Esophagus squamous epithelium (tissue), 4 donors: Measurements from ENCODE around the gene ZER1.

Experiments
- POLR2A ChIP-seq, 4 donors: fragments of 450-650 bp; IDR thresholded peaks; one replicate each; pipeline ENCODE4 v1.6.1; 2017; ENCODE audit warnings: antibody characterized with exemption in 4 of 4, mild to moderate bottlenecking in 4 of 4, moderate library complexity in 3 of 4
- TF ChIP-seq, protein P1 (sequence below), 6 experiments: fragments of 450-650 bp in 4 of 6; fragments of 200-600 bp in 2 of 6; sonication (generic) in 2 of 6; IDR thresholded peaks; one replicate each; pipeline ENCODE4 v1.5.1; 2016 to 2019; ENCODE audit warnings: antibody characterized with exemption in 6 of 6, mild to moderate bottlenecking in 4 of 6, moderate library complexity in 4 of 6

DNA sequence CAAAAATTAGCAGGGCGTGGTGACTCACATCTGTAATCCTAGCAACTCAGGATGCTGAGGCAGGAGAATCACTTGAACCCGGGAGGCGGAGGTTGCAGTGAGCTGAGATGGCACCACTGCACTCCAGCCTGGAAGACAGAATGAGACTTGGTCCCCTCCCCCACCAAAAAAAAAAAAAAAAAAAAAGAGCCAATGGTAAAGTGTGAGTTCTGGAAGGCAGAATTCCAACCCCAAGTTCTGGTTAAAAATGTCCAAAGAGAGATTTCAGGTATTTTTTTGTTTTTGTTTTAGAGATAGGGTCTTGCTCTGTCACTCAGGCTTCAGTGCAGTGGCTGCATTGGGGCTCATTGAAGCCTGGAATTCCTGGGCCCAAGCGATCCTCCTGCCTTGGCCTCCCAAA, 84.3 kb downstream of the ZER1 start:
- TF ChIP-seq, protein P1, sequence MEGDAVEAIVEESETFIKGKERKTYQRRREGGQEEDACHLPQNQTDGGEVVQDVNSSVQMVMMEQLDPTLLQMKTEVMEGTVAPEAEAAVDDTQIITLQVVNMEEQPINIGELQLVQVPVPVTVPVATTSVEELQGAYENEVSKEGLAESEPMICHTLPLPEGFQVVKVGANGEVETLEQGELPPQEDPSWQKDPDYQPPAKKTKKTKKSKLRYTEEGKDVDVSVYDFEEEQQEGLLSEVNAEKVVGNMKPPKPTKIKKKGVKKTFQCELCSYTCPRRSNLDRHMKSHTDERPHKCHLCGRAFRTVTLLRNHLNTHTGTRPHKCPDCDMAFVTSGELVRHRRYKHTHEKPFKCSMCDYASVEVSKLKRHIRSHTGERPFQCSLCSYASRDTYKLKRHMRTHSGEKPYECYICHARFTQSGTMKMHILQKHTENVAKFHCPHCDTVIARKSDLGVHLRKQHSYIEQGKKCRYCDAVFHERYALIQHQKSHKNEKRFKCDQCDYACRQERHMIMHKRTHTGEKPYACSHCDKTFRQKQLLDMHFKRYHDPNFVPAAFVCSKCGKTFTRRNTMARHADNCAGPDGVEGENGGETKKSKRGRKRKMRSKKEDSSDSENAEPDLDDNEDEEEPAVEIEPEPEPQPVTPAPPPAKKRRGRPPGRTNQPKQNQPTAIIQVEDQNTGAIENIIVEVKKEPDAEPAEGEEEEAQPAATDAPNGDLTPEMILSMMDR (IDR thresholded peaks at IDR 0.05), result no peak
- no peak for TF ChIP-seq POLR2A (IDR thresholded peaks at IDR 0.05)
